Neural cell (in vitro differentiated cells): Measurements from ENCODE around the gene STKLD1.

ENCODE experiments used
- EP300 ChIP-seq: fragments of 450-650 bp; conservative IDR thresholded peaks from 2 replicates; pipeline ENCODE4 v1.6.1; 2014; ENCODE audit warnings: antibody characterized with exemption, mild to moderate bottlenecking, moderate library complexity; ENCODE audit not compliant: poor library complexity, severe bottlenecking
- EZH2 ChIP-seq: fragments of 200-600, 300-800 bp; shearing (Covaris generic), sonication (generic); IDR thresholded peaks from 2 replicates; pipeline ENCODE4 v1.6.1; 2014; ENCODE audit warnings: antibody characterized with exemption, low read length, borderline replicate concordance, mild to moderate bottlenecking; ENCODE audit not compliant: insufficient read depth, poor library complexity, severe bottlenecking
- MXI1 ChIP-seq: fragments of 450-650 bp; conservative IDR thresholded peaks from 2 replicates; pipeline ENCODE4 v1.6.1; 2014; ENCODE audit warnings: antibody characterized with exemption, mild to moderate bottlenecking; ENCODE audit not compliant: poor library complexity, severe bottlenecking
- POLR2AphosphoS5 ChIP-seq: IDR thresholded peaks from 2 replicates; pipeline ENCODE4 v1.6.1; 2012
- RAD21 ChIP-seq: fragments of 450-650 bp; conservative IDR thresholded peaks from 2 replicates; pipeline ENCODE4 v1.6.1; 2014; ENCODE audit warnings: antibody characterized with exemption, mild to moderate bottlenecking, moderate library complexity
- SMC3 ChIP-seq: fragments of 450-650 bp; conservative IDR thresholded peaks from 2 replicates; pipeline ENCODE4 v1.6.1; 2014; ENCODE audit warnings: antibody characterized with exemption, mild to moderate bottlenecking, moderate library complexity; ENCODE audit not compliant: poor library complexity
- TAF1 ChIP-seq: IDR thresholded peaks from 2 replicates; pipeline ENCODE4 v1.6.1; 2012; ENCODE audit warnings: low read depth
- TF ChIP-seq, protein P1 (sequence below): fragments of 450-650 bp; IDR thresholded peaks from 2 replicates; pipeline ENCODE4 v1.5.1; 2014; ENCODE audit warnings: antibody characterized with exemption, mild to moderate bottlenecking, moderate library complexity; ENCODE audit not compliant: poor library complexity, severe bottlenecking
- TF ChIP-seq, protein P2 (sequence below): IDR thresholded peaks from 2 replicates; pipeline ENCODE4 v1.6.1; 2012; ENCODE audit warnings: borderline replicate concordance

DNA sequence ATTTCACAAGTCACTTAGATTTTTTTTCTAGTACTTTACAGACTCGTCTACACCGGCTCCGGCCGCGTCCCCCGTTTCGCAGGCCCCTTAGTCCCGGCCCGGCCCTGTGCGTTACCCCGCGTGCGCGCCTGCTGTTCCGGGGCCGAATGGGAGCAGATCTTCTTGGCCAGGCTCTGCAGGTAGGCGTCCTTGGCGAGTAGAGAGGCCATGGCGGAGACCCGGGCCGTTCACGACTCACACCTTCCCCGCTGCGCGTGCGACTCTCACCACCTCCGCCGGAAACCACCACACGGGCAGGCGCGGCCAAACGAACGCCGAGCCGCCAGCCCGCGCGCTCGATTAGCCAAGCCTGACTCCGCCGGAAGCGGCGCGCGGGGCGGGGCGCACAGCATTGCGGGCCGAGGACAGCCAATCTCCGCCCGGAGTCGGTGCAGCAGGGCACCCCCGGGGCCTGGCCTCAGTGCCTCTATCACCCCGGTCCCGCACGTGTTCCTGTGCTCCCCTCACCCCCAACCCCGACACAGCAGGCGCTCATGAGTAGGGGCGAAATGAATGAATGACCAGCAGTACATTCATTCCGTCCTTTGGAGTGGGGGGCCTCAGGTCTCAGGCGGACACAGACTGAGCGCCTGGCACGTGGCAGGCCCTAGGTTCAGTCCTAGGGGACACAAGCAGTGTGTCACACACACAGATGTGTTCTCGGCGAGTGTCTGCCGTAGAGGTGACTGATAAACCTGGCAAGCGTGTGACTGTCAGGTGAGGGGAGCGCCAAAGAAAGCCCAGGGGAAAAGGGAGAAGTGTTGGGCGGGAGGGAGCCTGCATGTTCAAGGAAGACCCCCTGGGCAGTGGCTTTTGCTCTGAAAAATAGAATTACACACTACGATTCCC is 40.0 kb upstream of the STKLD1 start, which contains the start of gene SURF6:
- TF ChIP-seq, protein P1, sequence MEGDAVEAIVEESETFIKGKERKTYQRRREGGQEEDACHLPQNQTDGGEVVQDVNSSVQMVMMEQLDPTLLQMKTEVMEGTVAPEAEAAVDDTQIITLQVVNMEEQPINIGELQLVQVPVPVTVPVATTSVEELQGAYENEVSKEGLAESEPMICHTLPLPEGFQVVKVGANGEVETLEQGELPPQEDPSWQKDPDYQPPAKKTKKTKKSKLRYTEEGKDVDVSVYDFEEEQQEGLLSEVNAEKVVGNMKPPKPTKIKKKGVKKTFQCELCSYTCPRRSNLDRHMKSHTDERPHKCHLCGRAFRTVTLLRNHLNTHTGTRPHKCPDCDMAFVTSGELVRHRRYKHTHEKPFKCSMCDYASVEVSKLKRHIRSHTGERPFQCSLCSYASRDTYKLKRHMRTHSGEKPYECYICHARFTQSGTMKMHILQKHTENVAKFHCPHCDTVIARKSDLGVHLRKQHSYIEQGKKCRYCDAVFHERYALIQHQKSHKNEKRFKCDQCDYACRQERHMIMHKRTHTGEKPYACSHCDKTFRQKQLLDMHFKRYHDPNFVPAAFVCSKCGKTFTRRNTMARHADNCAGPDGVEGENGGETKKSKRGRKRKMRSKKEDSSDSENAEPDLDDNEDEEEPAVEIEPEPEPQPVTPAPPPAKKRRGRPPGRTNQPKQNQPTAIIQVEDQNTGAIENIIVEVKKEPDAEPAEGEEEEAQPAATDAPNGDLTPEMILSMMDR, result no peak
- TF ChIP-seq POLR2AphosphoS5 (peak; percentile 90), MXI1 (peak; percentile 98), EP300 (peak; percentile 63), RAD21 (peak; percentile 39), EZH2 (no peak), SMC3 (peak; percentile 35), TAF1 (peak; percentile 6)
- TF ChIP-seq, protein P2, sequence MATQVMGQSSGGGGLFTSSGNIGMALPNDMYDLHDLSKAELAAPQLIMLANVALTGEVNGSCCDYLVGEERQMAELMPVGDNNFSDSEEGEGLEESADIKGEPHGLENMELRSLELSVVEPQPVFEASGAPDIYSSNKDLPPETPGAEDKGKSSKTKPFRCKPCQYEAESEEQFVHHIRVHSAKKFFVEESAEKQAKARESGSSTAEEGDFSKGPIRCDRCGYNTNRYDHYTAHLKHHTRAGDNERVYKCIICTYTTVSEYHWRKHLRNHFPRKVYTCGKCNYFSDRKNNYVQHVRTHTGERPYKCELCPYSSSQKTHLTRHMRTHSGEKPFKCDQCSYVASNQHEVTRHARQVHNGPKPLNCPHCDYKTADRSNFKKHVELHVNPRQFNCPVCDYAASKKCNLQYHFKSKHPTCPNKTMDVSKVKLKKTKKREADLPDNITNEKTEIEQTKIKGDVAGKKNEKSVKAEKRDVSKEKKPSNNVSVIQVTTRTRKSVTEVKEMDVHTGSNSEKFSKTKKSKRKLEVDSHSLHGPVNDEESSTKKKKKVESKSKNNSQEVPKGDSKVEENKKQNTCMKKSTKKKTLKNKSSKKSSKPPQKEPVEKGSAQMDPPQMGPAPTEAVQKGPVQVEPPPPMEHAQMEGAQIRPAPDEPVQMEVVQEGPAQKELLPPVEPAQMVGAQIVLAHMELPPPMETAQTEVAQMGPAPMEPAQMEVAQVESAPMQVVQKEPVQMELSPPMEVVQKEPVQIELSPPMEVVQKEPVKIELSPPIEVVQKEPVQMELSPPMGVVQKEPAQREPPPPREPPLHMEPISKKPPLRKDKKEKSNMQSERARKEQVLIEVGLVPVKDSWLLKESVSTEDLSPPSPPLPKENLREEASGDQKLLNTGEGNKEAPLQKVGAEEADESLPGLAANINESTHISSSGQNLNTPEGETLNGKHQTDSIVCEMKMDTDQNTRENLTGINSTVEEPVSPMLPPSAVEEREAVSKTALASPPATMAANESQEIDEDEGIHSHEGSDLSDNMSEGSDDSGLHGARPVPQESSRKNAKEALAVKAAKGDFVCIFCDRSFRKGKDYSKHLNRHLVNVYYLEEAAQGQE, result no peak
